NCI-H2081 (cell line): ENCODE data around the gene HOXD13.

Source experiments
- DNase-seq, 2 experiments: peaks; one replicate each; lab custom pipeline; 2025; lab: John Stamatoyannopoulos, UW

HOXD13 gene

GRCh38 chr2:176106581-176107539 is 14.3 kb downstream of the HOXD13 start, which contains the start of gene HOXD11:
HOXD11 (plus strand) TSS chr2:176107280; CDS start chr2:176107356, 76 bp downstream.
- peak; percentile 89 to 94 for DNase-seq

- DNase-seq, result peak in 1 of 2 experiments; percentile 29
Measured at GRCh38 chr2:176107731-176108181, 15.2 kb downstream of the HOXD13 start.

- DNase-seq, result peak in 1 of 2 experiments; percentile 26
Measured at GRCh38 chr2:176109192-176109901, 16.8 kb downstream of the HOXD13 start.

- DNase-seq, result no peak
Measured at GRCh38 chr2:176109946-176110345, 17.4 kb downstream of the HOXD13 start.

GRCh38 chr2:176110415-176111308 is 18.1 kb downstream of the HOXD13 start:
- DNase-seq, result no peak

- DNase-seq, result peak; percentile 79 to 92
Measured at GRCh38 chr2:176111309-176111663, 18.8 kb downstream of the HOXD13 start.

GRCh38 chr2:176111846-176112374 is 19.4 kb downstream of the HOXD13 start:
- DNase-seq, result peak in 1 of 2 experiments; percentile 19

- DNase-seq, result no peak
Measured at GRCh38 chr2:176112375-176113302, 20.1 kb downstream of the HOXD13 start.

- peak; percentile 83 to 95 for DNase-seq
Measured at GRCh38 chr2:176114120-176114929, 21.8 kb downstream of the HOXD13 start.

GRCh38 chr2:176114930-176115625 is 22.6 kb downstream of the HOXD13 start:
- DNase-seq, result no peak

- no peak for DNase-seq
Measured at GRCh38 chr2:176115883-176116813, 23.6 kb downstream of the HOXD13 start, which contains the start of gene HOXD10. HOXD10 (plus strand) TSS chr2:176116778; CDS start chr2:176116834, 56 bp downstream.

- no peak for DNase-seq
Measured at GRCh38 chr2:176117162-176117822, 24.8 kb downstream of the HOXD13 start.

- DNase-seq, result no peak
Measured at GRCh38 chr2:176117823-176118371, 25.4 kb downstream of the HOXD13 start.

GRCh38 chr2:176118601-176119339 is 26.2 kb downstream of the HOXD13 start:
- no peak for DNase-seq

GRCh38 chr2:176120364-176121189 is 28.1 kb downstream of the HOXD13 start:
- no peak for DNase-seq
